Measurements from ENCODE around the gene TRIM49B. TPM values are rescaled to one million over a fixed set of nuclear protein-coding genes. Genes with fewer than 3 reads are reported as not detected.
"Not testable (repeated sequence)": the region's sequence is repeated elsewhere in the genome, so short reads cannot be mapped to it uniquely, and the experiment has no call there.

TRIM49B gene
- not detected in 2 replicates for total RNA-seq

- not testable (repeated sequence) for DNase-seq (ENCODE audit: low read depth)
Observed at GRCh38 chr11:49028523-49028922, at the start of gene TRIM49B. Gene TRIM49B (plus strand): TSS chr11:49028823. CDS start chr11:49031600, 2,777 bp downstream.

- DNase-seq (ENCODE audit: low read depth), result not testable (repeated sequence)
Observed at GRCh38 chr11:48983785-48984184, 44.8 kb upstream of the TRIM49B start, which contains the start of gene TRIM51G. Gene TRIM51G (minus strand): TSS chr11:48983885. CDS start chr11:48981695, 2,190 bp downstream.

GRCh38 chr11:49048229-49048628, 19.6 kb downstream of the TRIM49B start:
- not testable (repeated sequence) for DNase-seq (ENCODE audit: low read depth)

- DNase-seq (ENCODE audit: low read depth), result not testable (repeated sequence)
Observed at GRCh38 chr11:49049821-49050220, 21.2 kb downstream of the TRIM49B start.

- DNase-seq (ENCODE audit: low read depth), result not testable (repeated sequence)
Observed at GRCh38 chr11:49059012-49059411, 30.4 kb downstream of the TRIM49B start, which contains the start of gene TRIM64C. Gene TRIM64C (minus strand): TSS chr11:49059112. CDS start chr11:49059112, 0 bp downstream.

GRCh38 chr11:49069897-49070296, 41.3 kb downstream of the TRIM49B start:
- DNase-seq (ENCODE audit: low read depth), result not testable (repeated sequence)

Other genes starting within 250 kb of the TRIM49B start
- not detected in 2 replicates for gene TRIM51G, start 44.9 kb upstream of the TRIM49B start, total RNA-seq
- gene TRIM64C, start 30.3 kb downstream of the TRIM49B start, total RNA-seq, result not detected in 2 replicates
- gene FOLH1, start 179.8 kb downstream of the TRIM49B start, total RNA-seq, result 0.55 TPM in 1 of 2 replicates, not detected in the other

Data from renal cortical epithelial cell (primary cell).